ENCODE results near the gene CAMTA2. TPM values are rescaled to one million over a fixed set of nuclear protein-coding genes. Genes with fewer than 3 reads are reported as not detected.

Gene CAMTA2
- polyA plus RNA-seq, 1 donor from 2014 or later = 7.3 TPM

DNA sequence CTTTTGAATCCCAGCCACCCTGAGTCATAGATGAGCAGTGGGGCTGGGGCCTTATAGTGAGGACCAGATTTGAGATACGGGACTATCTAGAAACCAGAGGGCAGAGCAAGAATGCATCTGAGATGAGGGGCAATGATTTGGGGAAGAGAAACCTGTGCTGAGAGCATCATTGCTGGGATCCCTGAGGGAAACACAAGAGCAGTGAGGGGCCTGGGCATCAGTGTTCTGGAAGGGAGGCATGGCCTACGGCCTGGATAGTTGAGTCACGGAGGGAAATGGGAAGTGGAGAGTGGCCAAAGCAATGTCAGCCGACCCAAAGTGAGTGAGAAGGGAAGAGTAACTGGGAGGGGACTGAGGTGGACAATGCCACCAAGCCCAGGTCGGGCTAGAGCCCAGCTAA, 5.2 kb downstream of the CAMTA2 start:
- Histone ChIP-seq H3K4me2 (ENCODE audit: low read length) (no peak overlapping the region), H3K4me3 (ENCODE audit: low read length) (no peak overlapping the region), H3K9me2 (ENCODE audit: insufficient read depth, low read length) (no peaks in the 10 kb centered on the region), H3K9ac (ENCODE audit: low read length) (no peak overlapping the region), H3K27ac (ENCODE audit: low read length) (no peak overlapping the region), H3K79me2 (replicated peaks; ENCODE audit: insufficient read depth, low read length) (no peaks in the 10 kb centered on the region), H2AFZ (ENCODE audit: low read depth, low read length) (no peak overlapping the region), H3K27me3 (ENCODE audit: insufficient read depth, low read depth, low read length) (no peaks in the 10 kb centered on the region), H3F3A (ENCODE audit: insufficient read depth, low read length, poor library complexity, severe bottlenecking) (no peaks in the 10 kb centered on the region), H3K9me3 (ENCODE audit: low read length) (no peaks in the 10 kb centered on the region), H4K20me1 (ENCODE audit: insufficient read depth) (no peaks in the 10 kb centered on the region), H3K36me3 (ENCODE audit: insufficient read depth, low read length) (no peaks in the 10 kb centered on the region)
- no peak for TF ChIP-seq MXI1 (conservative IDR thresholded peaks at IDR 0.05; ENCODE audit: poor library complexity, severe bottlenecking)
- TF ChIP-seq EP300 (conservative IDR thresholded peaks at IDR 0.05; ENCODE audit: poor library complexity, severe bottlenecking) = no peak

GRCh38 chr17:4980644-4981216, 6.7 kb downstream of the CAMTA2 start:
- H3K36me3 ChIP-seq (ENCODE audit: insufficient read depth, low read length) = no peaks in the 10 kb centered on the region
- no peaks in the 10 kb centered on the region for H3K9me3 ChIP-seq (ENCODE audit: low read length)
- H3K4me2 ChIP-seq (ENCODE audit: low read length) = no peak overlapping the region
- TF ChIP-seq EZH2 (IDR thresholded peaks at IDR 0.05; ENCODE audit: borderline replicate concordance, insufficient read depth, low read length, poor library complexity, severe bottlenecking) (no peak), RAD21 (conservative IDR thresholded peaks at IDR 0.05) (peak; percentile 65), SMC3 (conservative IDR thresholded peaks at IDR 0.05; ENCODE audit: poor library complexity) (peak; percentile 79), CTCF (IDR thresholded peaks at IDR 0.05; ENCODE audit: poor library complexity, severe bottlenecking) (peak; percentile 74)
- H3K27me3 ChIP-seq (ENCODE audit: insufficient read depth, low read depth, low read length) = no peaks in the 10 kb centered on the region
- H2AFZ ChIP-seq (ENCODE audit: low read depth, low read length) = no peak overlapping the region
- H3F3A ChIP-seq (ENCODE audit: insufficient read depth, low read length, poor library complexity, severe bottlenecking) = no peaks in the 10 kb centered on the region
- H3K9ac ChIP-seq (ENCODE audit: low read length) = no peak overlapping the region
- no peak overlapping the region for H3K4me3 ChIP-seq (ENCODE audit: low read length)
- H3K27ac ChIP-seq (ENCODE audit: low read length) = no peak overlapping the region
- H4K20me1 ChIP-seq (ENCODE audit: insufficient read depth) = no peaks in the 10 kb centered on the region
- no peaks in the 10 kb centered on the region for H3K79me2 ChIP-seq (replicated peaks; ENCODE audit: insufficient read depth, low read length)
- no peaks in the 10 kb centered on the region for H3K9me2 ChIP-seq (ENCODE audit: insufficient read depth, low read length)

DNA sequence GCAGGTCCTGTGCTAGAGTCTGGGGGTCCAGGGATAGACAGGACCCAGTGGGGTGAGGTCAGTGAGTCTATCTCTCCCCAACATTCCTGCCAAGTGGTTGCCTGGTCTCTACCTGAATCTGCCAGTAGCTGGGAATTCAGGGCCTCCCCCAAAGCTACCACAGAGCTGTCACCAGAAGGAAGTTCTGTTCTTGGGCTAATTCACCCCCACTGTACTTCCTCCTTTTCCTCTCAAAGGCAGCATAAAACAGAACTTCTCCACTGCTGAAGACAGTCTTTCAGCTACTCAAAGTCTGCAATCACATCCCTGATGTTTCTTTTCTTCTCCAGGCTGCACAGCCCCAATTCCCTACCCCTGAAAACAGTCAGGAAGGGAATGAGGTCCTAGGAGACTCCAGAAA, 8.7 kb downstream of the CAMTA2 start:
- no peaks in the 10 kb centered on the region for H3K9me2 ChIP-seq (ENCODE audit: insufficient read depth, low read length)
- H3K79me2 ChIP-seq (replicated peaks; ENCODE audit: insufficient read depth, low read length) = no peaks in the 10 kb centered on the region
- H3F3A ChIP-seq (ENCODE audit: insufficient read depth, low read length, poor library complexity, severe bottlenecking) = no peaks in the 10 kb centered on the region
- H4K20me1 ChIP-seq (ENCODE audit: insufficient read depth) = no peaks in the 10 kb centered on the region
- H3K9me3 ChIP-seq (ENCODE audit: low read length) = no peaks in the 10 kb centered on the region
- no peak overlapping the region for H2AFZ ChIP-seq (ENCODE audit: low read depth, low read length)
- H3K4me2 ChIP-seq (ENCODE audit: low read length) = no peak overlapping the region
- no peak overlapping the region for H3K9ac ChIP-seq (ENCODE audit: low read length)
- TF ChIP-seq TAF1 (IDR thresholded peaks at IDR 0.05; ENCODE audit: low read depth) = no peak
- TF ChIP-seq, protein P1, sequence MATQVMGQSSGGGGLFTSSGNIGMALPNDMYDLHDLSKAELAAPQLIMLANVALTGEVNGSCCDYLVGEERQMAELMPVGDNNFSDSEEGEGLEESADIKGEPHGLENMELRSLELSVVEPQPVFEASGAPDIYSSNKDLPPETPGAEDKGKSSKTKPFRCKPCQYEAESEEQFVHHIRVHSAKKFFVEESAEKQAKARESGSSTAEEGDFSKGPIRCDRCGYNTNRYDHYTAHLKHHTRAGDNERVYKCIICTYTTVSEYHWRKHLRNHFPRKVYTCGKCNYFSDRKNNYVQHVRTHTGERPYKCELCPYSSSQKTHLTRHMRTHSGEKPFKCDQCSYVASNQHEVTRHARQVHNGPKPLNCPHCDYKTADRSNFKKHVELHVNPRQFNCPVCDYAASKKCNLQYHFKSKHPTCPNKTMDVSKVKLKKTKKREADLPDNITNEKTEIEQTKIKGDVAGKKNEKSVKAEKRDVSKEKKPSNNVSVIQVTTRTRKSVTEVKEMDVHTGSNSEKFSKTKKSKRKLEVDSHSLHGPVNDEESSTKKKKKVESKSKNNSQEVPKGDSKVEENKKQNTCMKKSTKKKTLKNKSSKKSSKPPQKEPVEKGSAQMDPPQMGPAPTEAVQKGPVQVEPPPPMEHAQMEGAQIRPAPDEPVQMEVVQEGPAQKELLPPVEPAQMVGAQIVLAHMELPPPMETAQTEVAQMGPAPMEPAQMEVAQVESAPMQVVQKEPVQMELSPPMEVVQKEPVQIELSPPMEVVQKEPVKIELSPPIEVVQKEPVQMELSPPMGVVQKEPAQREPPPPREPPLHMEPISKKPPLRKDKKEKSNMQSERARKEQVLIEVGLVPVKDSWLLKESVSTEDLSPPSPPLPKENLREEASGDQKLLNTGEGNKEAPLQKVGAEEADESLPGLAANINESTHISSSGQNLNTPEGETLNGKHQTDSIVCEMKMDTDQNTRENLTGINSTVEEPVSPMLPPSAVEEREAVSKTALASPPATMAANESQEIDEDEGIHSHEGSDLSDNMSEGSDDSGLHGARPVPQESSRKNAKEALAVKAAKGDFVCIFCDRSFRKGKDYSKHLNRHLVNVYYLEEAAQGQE (IDR thresholded peaks at IDR 0.05; ENCODE audit: borderline replicate concordance) = no peak
- no peak for TF ChIP-seq EZH2 (IDR thresholded peaks at IDR 0.05; ENCODE audit: borderline replicate concordance, insufficient read depth, low read length, poor library complexity, severe bottlenecking)
- TF ChIP-seq MXI1 (conservative IDR thresholded peaks at IDR 0.05; ENCODE audit: poor library complexity, severe bottlenecking) = no peak
- no peak for TF ChIP-seq RAD21 (conservative IDR thresholded peaks at IDR 0.05)
- H3K36me3 ChIP-seq (ENCODE audit: insufficient read depth, low read length) = no peaks in the 10 kb centered on the region
- no peak overlapping the region for H3K4me3 ChIP-seq (ENCODE audit: low read length)
- H3K27me3 ChIP-seq (ENCODE audit: insufficient read depth, low read depth, low read length) = no peaks in the 10 kb centered on the region
- no peak overlapping the region for H3K27ac ChIP-seq (ENCODE audit: low read length)
